Hepatocyte (in vitro differentiated cells): ENCODE data around the gene JAM3. TPM values are rescaled to one million over a fixed set of nuclear protein-coding genes. Genes with fewer than 3 reads are reported as not detected.

Source experiments
- DNase-seq: peaks from one replicate; pipeline ENCODE4 v3.0.0-alpha.2; 2016; ENCODE audit warnings: low spot score
- H2AFZ ChIP-seq: fragments of 200-600 bp; sonication (generic); 2 replicates; pipeline ENCODE4 v1.6.0; 2016; ENCODE audit warnings: antibody characterized with exemption, mild to moderate bottlenecking
- H3K27ac ChIP-seq: fragments of 200-600 bp; sonication (generic); 2 replicates; pipeline ENCODE4 v1.5.1; 2016; ENCODE audit warnings: mild to moderate bottlenecking
- H3K27me3 ChIP-seq: fragments of 200-600 bp; sonication (generic); 2 replicates; pipeline ENCODE4 v1.6.1; 2016
- H3K36me3 ChIP-seq: fragments of 200-600 bp; sonication (generic); replicated peaks from 2 replicates; pipeline ENCODE4 v1.5.1; 2016; ENCODE audit warnings: low read depth; ENCODE audit not compliant: insufficient read depth
- H3K4me1 ChIP-seq: fragments of 200-600 bp; sonication (generic); 2 replicates; pipeline ENCODE4 v1.5.1; 2016; ENCODE audit warnings: mild to moderate bottlenecking, moderate library complexity; ENCODE audit not compliant: insufficient read depth
- H3K4me2 ChIP-seq: fragments of 200-600 bp; sonication (generic); 2 replicates; pipeline ENCODE4 v1.6.0; 2016
- H3K4me3 ChIP-seq: fragments of 200-600 bp; sonication (generic); 2 replicates; pipeline ENCODE4 v1.5.1; 2016; ENCODE audit warnings: mild to moderate bottlenecking
- H3K79me2 ChIP-seq: fragments of 200-600 bp; sonication (generic); 2 replicates; pipeline ENCODE4 v1.6.0; 2017; ENCODE audit warnings: mild to moderate bottlenecking
- H3K9me2 ChIP-seq: fragments of 200-600 bp; sonication (generic); replicated peaks from 2 replicates; pipeline ENCODE4 v1.6.0; 2017; ENCODE audit warnings: mild to moderate bottlenecking; ENCODE audit not compliant: insufficient read depth
- H3K9me3 ChIP-seq: fragments of 200-600 bp; sonication (generic); 2 replicates; pipeline ENCODE4 v1.5.1; 2016; ENCODE audit warnings: low read depth, mild to moderate bottlenecking
- H4K20me1 ChIP-seq: fragments of 200-600 bp; sonication (generic); 2 replicates; pipeline ENCODE4 v1.6.0; 2016; ENCODE audit warnings: mild to moderate bottlenecking; ENCODE audit not compliant: insufficient read depth, poor library complexity, severe bottlenecking
- EZH2 ChIP-seq: fragments of 200-600 bp; sonication (generic); IDR thresholded peaks from 2 replicates; pipeline ENCODE4 v1.6.1; 2016; ENCODE audit warnings: antibody characterized with exemption, mild to moderate bottlenecking, borderline replicate concordance
- EZH2phosphoT487 ChIP-seq: fragments of 200-600 bp; sonication (generic); IDR thresholded peaks from one replicate; pipeline ENCODE4 v1.6.1; 2018; ENCODE audit warnings: antibody characterized with exemption, mild to moderate bottlenecking, low read depth, moderate library complexity; ENCODE audit not compliant: unreplicated experiment, severe bottlenecking
- whole genome bisulfite sequencing: methylation state at CpG from one replicate; pipeline ENCODE4 v1.1.6; 2016; ENCODE audit warnings: low lambda C conversion rate; ENCODE audit errors: missing lambda C conversion rate; 5-methylcytosine and 5-hydroxymethylcytosine counted together
- polyA plus RNA-seq: library from polyadenylated mRNA; unstranded; fragments of >200 nt; fragmentation: Nextera tagmentation; extraction: Ambion mirVana; gene quantifications from 2 replicates; pipeline ENCODE4 v1.2.1, GENCODE V29; 2016
- total RNA-seq: library from RNA; depleted of rRNA; stranded (reverse); fragments of >200 nt; gene quantifications from 2 replicates; pipeline ENCODE4 v1.2.3, GENCODE V29; 2014
- TF ChIP-seq, protein P1 (sequence below): fragments of 200-600 bp; sonication (generic); IDR thresholded peaks from 2 replicates; pipeline ENCODE4 v1.5.1; 2016; ENCODE audit warnings: antibody characterized with exemption, mild to moderate bottlenecking; ENCODE audit not compliant: poor library complexity

Gene JAM3
- total and polyA plus RNA-seq, 2 experiments from 2014 or later = 20.3 to 23.6 TPM

DNA sequence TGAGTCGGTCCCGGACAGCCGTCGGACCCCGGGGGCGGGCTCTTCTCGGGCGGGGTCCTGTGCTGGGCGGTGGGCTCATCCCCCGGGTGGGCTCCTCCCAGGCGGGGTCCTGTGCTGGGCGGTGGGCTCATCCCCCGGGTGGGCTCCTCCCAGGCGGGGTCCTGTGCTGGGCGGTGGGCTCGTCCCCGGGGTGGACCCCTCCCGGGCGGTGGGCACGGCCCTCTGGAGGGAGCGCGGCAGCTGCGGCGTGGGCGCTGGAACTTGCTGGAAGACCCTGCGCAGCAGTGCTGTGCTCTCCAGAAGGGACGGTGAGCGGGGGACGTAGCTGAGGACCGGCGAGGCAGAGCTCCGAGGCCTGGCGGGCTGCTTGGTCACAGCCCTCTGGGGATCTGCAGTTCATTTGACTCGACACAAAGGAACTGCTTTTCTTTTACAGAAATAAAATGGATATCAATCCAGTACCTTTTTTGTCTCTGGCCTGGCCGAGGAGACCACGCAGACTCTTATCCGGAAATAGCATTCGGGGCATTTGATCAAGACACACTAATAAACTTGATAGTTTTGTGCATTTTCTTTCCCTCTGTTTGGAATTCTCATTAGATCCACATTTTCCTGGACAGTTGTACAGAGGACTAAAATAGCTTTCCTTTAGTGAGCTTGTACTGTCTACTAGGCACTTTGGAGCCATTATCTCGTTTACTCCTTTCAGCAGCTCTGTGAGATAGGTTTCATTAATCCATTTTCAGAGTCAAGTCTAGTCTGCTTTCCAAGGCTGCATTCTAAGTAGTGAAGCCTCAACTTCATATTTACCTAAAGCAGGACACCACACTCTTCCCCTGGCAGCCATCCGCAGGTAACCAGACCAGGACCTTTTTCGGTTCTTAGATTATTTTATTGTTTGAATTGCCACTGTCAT, 812 bp downstream of the JAM3 start:
- 31% methylated on average over 12 of the region's 41 CpGs for WGBS
- TF ChIP-seq EZH2phosphoT487 (no peak), EZH2 (no peak)
- TF ChIP-seq, protein P1, sequence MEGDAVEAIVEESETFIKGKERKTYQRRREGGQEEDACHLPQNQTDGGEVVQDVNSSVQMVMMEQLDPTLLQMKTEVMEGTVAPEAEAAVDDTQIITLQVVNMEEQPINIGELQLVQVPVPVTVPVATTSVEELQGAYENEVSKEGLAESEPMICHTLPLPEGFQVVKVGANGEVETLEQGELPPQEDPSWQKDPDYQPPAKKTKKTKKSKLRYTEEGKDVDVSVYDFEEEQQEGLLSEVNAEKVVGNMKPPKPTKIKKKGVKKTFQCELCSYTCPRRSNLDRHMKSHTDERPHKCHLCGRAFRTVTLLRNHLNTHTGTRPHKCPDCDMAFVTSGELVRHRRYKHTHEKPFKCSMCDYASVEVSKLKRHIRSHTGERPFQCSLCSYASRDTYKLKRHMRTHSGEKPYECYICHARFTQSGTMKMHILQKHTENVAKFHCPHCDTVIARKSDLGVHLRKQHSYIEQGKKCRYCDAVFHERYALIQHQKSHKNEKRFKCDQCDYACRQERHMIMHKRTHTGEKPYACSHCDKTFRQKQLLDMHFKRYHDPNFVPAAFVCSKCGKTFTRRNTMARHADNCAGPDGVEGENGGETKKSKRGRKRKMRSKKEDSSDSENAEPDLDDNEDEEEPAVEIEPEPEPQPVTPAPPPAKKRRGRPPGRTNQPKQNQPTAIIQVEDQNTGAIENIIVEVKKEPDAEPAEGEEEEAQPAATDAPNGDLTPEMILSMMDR = no peak
- Histone ChIP-seq H3K27me3 (peaks cover 48% of the 10 kb centered on the region), H3K9me3 (no peaks in the 10 kb centered on the region), H3K4me1 (no peaks in the 10 kb centered on the region), H3K27ac (peak overlapping the region; percentile 80), H3K36me3 (no peaks in the 10 kb centered on the region), H3K79me2 (peaks cover 9% of the 10 kb centered on the region), H4K20me1 (peaks cover 8% of the 10 kb centered on the region), H3K9me2 (peaks cover 3% of the 10 kb centered on the region), H3K4me3 (peak overlapping the region; percentile 80), H3K4me2 (peak overlapping the region; percentile 78), H2AFZ (peak overlapping the region; percentile 87)
- peak; percentile 44 for DNase-seq

DNA sequence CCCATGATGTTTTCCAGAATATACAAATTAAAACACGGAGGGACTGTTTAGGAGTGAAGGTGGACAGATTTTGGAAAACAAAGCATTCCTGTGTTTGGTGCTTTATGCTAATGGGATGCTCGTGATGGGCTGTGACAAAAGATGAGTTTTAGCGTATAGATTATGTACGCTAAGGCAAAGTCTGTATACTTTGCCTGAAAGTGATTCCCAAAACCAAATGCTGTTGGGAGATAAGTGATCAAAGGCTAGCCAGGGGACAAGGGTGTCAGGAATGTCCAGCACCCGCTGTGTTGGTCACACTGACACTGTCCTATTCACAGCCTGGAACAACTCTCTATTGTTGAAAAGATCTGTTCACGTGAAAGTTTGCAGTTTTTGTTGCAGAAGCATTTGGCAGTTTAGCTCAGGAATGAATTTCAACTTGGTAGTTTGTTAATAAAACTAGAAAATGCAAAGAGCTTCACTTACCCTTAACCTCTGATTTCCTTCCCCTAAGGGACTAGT, 1.5 kb downstream of the JAM3 start:
- Histone ChIP-seq H3K4me3 (no peak overlapping the region), H3K27me3 (peaks cover 48% of the 10 kb centered on the region), H3K4me1 (no peaks in the 10 kb centered on the region), H4K20me1 (peaks cover 8% of the 10 kb centered on the region), H3K4me2 (peak overlapping the region; percentile 78), H2AFZ (no peak overlapping the region), H3K27ac (no peak overlapping the region), H3K79me2 (peaks cover 9% of the 10 kb centered on the region), H3K36me3 (no peaks in the 10 kb centered on the region), H3K9me2 (peaks cover 3% of the 10 kb centered on the region), H3K9me3 (no peaks in the 10 kb centered on the region)
- no peak for TF ChIP-seq EZH2
- no peak for DNase-seq
- WGBS = 57% methylated on average over 6 of the region's 6 CpGs

DNA sequence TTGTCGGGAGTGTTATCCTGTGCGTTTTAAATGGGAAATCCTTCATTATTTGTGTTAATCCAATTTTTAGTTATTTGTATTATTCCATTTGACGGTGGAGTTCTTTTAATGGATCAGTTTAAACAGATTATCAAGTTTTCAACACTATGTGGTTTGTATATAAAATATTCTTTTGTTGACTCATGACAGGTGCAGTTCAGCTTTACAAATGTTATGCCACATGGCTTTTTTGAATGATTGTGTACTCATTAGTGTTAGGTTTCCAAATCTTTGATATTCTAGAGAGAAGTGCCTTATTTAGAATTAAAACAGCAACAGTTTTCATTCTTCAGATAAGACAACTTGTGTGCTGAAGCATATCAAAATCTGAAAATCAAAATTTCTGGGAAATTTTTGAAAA, 2.4 kb downstream of the JAM3 start:
- Histone ChIP-seq H3K36me3 (no peaks in the 10 kb centered on the region), H4K20me1 (peaks cover 8% of the 10 kb centered on the region), H3K9me3 (no peaks in the 10 kb centered on the region), H3K4me2 (no peak overlapping the region), H3K79me2 (peaks cover 9% of the 10 kb centered on the region), H2AFZ (no peak overlapping the region), H3K27ac (no peak overlapping the region), H3K27me3 (peaks cover 39% of the 10 kb centered on the region), H3K4me1 (no peaks in the 10 kb centered on the region), H3K4me3 (no peak overlapping the region), H3K9me2 (peaks cover 3% of the 10 kb centered on the region)
- TF ChIP-seq EZH2 (no peak), EZH2phosphoT487 (no peak)
- TF ChIP-seq, protein P1 = no peak
- whole genome bisulfite sequencing = 90% methylated on average over 3 of the region's 3 CpGs
- no peak for DNase-seq

DNA sequence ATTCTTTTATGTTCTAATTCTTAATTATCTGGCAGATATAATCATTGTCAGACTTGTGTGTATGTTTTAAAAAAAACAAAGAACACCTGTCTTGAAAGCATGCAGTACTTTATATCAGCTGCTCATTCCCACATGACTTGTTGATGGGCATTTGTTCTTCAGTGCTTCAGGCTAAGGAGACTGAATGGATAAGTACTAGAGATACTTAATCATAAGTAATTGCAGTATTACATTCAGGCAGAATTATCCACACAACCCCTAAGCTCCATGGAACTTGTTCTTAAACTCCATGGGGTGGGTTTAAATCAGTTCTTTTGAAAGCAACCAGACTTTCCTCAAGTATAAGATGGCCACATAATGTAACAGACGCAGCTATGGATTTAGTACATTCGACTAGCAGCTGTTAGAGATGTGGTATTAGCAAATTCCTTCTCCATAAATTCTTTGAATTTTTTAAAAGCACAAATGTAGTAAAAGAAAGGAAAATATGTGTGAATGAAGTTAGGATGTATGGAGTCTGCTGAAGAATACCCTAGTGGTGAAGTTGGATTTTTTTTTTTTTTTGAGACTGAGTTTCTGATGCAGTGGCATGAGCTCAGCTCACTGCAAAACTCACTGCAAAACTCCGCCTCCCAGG, 3.0 kb downstream of the JAM3 start:
- 83% methylated on average over 3 of the region's 3 CpGs for WGBS
- Histone ChIP-seq H2AFZ (no peak overlapping the region), H4K20me1 (peaks cover 8% of the 10 kb centered on the region)

More for the DNA sequence above, 3.0 kb downstream of the JAM3 start:
- Histone ChIP-seq H3K9me2 (peaks cover 3% of the 10 kb centered on the region), H3K36me3 (no peaks in the 10 kb centered on the region), H3K79me2 (peaks cover 9% of the 10 kb centered on the region), H3K27me3 (peaks cover 38% of the 10 kb centered on the region), H3K4me1 (no peaks in the 10 kb centered on the region), H3K4me3 (no peak overlapping the region), H3K4me2 (no peak overlapping the region), H3K27ac (no peak overlapping the region), H3K9me3 (no peaks in the 10 kb centered on the region)
- TF ChIP-seq EZH2phosphoT487 (no peak), EZH2 (no peak)
- TF ChIP-seq, protein P1 = no peak
- no peak for DNase-seq
